ENCODE measurements around the gene FAM20B.

FAM20B gene

GRCh38 chr1:179124873-179125272 lies 99.2 kb downstream of the FAM20B start:
- no peak for FAIRE-seq
- DNase-seq (ENCODE audit: insufficient read length, low spot score), result no peak
- no peak for TF ChIP-seq POU2F2 (IDR thresholded peaks at IDR 0.05; ENCODE audit: low read depth, low read length)

Measured in GM12891 (cell line).